ENCODE results near the gene ADAMTS17.

ADAMTS17 gene

DNA sequence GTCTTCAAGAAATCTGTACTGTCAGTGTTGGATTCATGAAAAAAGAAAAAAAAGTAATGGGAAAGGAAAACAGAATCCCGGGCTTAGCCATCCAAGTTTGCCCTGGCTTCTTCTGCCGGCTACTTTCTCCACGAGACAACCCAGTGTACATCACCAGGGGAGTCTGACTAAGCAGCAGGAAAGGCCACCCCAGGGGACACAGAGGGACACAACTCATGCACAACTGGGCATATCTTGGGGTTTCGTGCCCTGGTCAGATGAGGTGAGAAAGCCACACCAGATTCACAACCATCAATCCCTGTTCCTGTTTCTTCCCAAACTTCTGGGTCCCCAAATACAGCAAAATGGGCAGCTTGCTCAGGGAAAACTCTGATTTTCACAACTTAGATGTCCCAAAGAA is 33.2 kb downstream of the ADAMTS17 start:
- DNase-seq: no peak

GRCh38 chr15:100308213-100308600 is 33.6 kb downstream of the ADAMTS17 start:
- DNase-seq: no peak

GRCh38 chr15:100307241-100308212 is 34.2 kb downstream of the ADAMTS17 start:
- DNase-seq: no peak

- no peak for DNase-seq
These were observed 35.7 kb downstream of the ADAMTS17 start for GRCh38 chr15:100306098-100306497.

- no peak for DNase-seq
These were observed 39.8 kb downstream of the ADAMTS17 start for GRCh38 chr15:100301910-100302431.

DNA sequence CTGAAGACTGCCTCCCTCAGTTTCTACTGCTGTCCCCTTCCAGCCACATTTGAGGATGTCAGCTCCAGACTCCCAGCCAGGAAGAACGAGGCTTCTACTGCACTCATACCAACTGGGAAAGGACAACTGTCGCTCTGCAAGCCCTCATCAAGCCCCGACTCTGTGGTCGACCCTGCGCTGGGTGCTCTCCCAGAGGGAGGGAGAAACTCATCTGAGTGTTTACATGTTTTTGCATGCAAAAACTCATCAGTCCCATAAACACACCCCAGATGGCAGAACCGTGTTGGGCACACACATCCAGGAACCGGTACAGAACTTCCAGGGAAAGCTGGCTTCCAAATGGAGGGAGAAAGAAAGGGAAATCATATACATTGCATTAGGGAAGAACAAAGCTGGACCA is 43.5 kb downstream of the ADAMTS17 start:
- DNase-seq: no peak

GRCh38 chr15:100297812-100298211 is 44.0 kb downstream of the ADAMTS17 start:
- no peak for DNase-seq

GRCh38 chr15:100295939-100296565 is 45.7 kb downstream of the ADAMTS17 start:
- DNase-seq: no peak

- DNase-seq: no peak
These were observed 49.8 kb downstream of the ADAMTS17 start for GRCh38 chr15:100292010-100292409.

GRCh38 chr15:100291106-100291505 is 50.7 kb downstream of the ADAMTS17 start:
- DNase-seq: no peak

DNA sequence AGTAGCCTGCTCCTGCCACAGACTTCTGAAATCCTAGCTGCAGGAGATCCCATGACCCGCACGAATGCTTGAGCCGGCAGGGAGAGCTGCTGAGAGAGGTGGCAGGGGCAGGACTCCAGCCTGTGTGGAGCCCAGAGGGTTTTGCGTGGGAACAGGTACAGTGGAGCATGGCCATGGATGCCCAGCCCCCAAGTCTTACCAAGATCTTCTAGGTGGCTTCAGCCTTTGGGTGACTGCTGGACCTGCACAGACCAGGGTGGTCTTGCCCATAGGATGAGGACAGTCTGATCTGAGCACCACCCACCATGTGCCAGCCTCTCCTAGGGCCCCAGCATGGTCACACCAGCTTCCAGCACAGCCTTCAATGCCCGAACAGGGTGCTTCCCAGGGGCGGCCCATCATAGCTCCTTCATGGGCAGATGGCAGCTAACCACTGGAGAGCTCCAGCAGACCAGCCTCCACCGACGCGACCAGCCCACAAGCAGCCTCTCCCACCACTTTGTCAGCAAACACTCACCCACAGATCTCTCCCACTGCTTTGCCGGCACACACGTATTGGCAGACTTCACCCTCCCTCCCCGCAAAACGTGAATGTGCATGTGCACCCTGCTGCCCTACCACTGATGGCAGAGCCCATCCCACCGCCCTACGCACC is 56.0 kb downstream of the ADAMTS17 start:
- DNase-seq: no peak

DNA sequence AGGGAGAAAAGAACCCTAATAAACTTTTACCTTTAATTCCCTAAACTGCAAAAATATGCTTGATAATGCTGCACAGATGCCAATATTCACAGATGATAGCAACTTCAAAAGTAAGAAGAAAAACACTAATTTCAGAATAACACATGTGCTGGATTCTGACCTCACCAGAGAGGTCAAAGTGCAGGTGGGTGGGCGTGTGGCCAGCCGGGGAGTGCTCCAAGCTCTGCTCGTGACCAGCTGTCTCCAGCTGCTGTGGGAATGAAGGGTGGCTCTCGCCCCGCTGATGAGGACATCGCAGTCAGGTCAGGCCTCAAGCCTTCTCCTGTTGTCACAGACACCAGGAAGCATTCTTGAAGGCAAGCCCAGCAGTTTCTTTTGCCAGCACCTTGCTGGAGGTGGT is 57.1 kb downstream of the ADAMTS17 start:
- no peak for DNase-seq

GRCh38 chr15:100284191-100284590 is 57.6 kb downstream of the ADAMTS17 start:
- no peak for DNase-seq

DNA sequence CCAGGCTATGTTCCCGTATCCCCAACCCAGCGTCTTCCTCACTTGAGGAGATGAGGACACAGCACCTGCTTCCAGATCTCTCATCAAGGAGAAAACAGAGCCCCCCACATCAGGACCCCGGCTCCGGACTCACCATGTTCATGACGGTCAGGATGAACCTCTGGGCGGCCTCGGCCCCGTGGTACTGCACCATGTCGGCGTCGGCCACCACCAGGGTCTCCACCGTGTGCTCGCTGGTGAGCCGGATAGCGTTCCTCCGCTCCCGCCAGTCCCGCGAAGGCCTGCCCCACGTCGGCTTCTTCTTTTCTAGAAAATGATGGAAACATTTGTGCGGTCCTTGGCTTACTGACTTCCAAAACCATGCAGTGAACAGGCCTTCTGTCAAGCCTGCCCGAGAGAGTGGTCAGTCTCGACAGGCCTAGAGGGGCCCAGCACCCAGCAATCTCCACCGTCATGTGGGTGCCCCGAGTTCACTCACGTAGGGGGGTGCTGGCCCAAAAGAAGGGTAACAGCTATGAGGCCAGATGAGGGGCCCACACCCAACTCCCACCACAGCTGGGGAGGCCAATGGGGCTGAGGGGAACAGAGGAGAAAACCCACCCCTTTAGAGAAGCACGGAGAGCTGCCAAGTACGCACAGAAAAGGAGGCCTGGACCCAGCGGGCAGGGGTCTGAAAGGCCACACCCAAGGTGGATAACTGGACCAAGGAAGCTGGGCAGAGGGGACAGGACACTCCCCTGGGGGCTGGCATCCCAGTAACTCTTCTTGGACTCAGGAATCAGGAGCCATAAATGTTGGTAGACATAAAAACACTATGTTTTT is 60.5 kb downstream of the ADAMTS17 start:
- DNase-seq: no peak

- DNase-seq: no peak
These were observed 61.9 kb downstream of the ADAMTS17 start for GRCh38 chr15:100279849-100280248.

DNA sequence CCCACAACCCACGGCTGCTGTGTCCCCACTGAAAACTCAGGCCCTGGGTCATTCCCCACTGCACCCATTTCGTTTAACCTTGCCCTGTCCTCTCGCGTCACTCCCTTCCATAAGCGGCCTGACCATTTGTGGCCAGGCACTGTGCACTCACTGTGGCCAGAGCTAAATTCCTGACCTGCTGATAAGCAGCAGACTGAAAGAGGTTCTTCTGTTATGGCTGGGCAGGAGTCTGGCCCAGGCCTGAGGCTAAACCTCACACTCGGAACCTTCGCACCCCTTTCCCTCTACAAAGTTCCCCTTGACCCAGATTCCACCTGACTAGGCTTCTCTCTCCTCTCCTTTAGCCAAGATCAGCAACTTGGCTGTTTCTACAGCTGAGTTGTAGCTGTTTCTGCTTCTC is 62.3 kb downstream of the ADAMTS17 start:
- no peak for DNase-seq

DNA sequence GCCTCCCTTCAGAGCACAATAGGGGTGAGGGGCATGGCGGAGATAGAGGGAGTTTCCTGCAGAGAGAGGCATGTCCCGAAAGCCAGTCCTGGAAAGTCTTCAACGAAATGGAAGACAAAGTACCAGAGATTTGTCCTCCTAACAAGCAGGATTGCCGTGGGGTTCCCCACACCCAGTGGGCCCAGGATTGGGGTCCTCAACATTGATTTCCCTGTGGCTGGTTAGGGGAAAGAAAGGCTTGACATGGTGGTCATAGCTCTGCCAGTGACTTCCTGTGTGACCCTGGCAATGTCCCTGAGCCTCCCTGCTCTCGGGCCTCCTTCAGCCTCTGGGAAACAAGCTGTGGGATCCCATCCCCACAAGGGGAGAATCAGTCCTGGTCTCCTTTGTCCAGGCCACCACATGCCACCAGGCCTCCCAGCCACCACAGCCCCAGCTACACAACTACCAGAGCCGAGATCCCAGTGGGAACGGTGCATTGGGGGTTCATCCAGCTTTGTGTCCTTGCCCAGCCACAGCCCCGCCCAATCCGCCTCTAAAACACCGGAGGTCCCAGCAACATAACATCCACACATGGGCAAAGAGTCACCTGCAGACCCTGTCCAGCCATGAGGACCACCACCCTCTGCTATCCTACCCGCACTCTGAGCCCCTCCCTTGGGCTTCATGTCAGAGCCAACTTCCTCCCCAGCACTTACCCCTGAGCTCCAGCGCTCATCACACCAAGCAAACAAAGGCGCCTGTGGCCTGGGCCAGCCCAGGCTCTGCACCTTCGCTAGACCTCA is 63.0 kb downstream of the ADAMTS17 start:
- DNase-seq: no peak

GRCh38 chr15:100277087-100277855 is 64.5 kb downstream of the ADAMTS17 start:
- no peak for DNase-seq

DNA sequence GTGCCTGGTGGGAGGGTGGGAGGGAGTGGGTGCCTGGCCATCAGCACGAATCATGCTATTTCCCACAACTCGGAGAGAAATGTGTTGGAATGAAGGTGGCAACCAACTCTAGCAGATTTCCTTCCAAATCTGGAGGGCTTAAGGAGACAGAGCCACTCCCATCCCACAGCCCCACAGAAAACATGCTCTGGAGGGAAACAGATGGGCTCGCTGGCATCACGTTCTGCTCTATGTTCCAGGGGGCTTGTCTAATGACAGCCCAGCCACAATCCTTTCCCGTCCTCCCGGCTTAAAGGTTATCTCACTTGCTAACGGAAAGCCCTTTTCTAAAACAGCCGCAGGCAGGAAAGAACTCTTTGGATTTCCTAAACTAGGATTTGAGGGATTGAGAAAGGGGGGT is 65.3 kb downstream of the ADAMTS17 start:
- DNase-seq: no peak

DNA sequence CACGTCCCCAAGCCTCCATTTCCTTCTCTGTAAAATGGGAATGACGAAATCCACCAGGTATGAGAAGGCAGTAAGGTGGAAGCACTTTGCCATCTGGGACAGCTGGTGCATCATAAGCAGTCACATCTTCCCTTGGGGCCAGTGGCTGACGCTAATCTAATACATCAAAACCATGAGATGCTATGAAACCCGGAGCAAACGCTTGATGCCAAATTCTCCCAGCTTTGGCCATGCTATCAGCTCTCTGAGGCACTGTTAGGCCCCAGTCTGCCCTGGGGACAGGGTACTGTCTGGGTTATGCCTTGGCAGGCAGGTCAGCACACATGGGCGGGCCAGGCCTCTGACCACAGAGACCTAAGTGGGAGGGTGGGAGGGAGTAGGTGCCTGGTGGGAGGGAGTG is 66.1 kb downstream of the ADAMTS17 start:
- DNase-seq: no peak

GRCh38 chr15:100269831-100270230 is 71.9 kb downstream of the ADAMTS17 start:
- DNase-seq: no peak
